Effector memory CD4-positive, alpha-beta T cell (primary cell): ENCODE data around the gene CFAP61.
"Not testable (repeated sequence)": the region's sequence is repeated elsewhere in the genome, so short reads cannot be mapped to it uniquely, and the experiment has no call there.

Experiments
- DNase-seq, 3 donors: peaks; one replicate each; pipeline ENCODE4 v3.0.0-alpha.2; 2020
- H3K27ac ChIP-seq: 2 replicates; pipeline ENCODE4 v1.7.0; 2013; ENCODE audit warnings: mild to moderate bottlenecking, low read length, moderate library complexity; ENCODE audit not compliant: insufficient read depth, poor library complexity, severe bottlenecking
- H3K27me3 ChIP-seq: replicated peaks from 2 replicates; pipeline ENCODE4 v1.7.0; 2013; ENCODE audit warnings: mild to moderate bottlenecking, low read length; ENCODE audit not compliant: insufficient read depth, control insufficient read depth, poor library complexity, severe bottlenecking
- H3K36me3 ChIP-seq: 2 replicates; pipeline ENCODE4 v1.7.0; 2013; ENCODE audit warnings: mild to moderate bottlenecking, low read length, moderate library complexity; ENCODE audit not compliant: control insufficient read depth, insufficient read depth
- H3K4me1 ChIP-seq: 2 replicates; pipeline ENCODE4 v1.7.0; 2013; ENCODE audit warnings: low read length, mild to moderate bottlenecking; ENCODE audit not compliant: control insufficient read depth, insufficient read depth, poor library complexity, severe bottlenecking
- H3K4me3 ChIP-seq: 2 replicates; pipeline ENCODE4 v1.7.0; 2013; ENCODE audit warnings: low read length, low read depth, mild to moderate bottlenecking; ENCODE audit not compliant: insufficient read depth, poor library complexity, severe bottlenecking
- H3K9me3 ChIP-seq: 2 replicates; pipeline ENCODE4 v1.7.0; 2013; ENCODE audit warnings: mild to moderate bottlenecking, low read length, moderate library complexity; ENCODE audit not compliant: control insufficient read depth

CFAP61 gene

DNA sequence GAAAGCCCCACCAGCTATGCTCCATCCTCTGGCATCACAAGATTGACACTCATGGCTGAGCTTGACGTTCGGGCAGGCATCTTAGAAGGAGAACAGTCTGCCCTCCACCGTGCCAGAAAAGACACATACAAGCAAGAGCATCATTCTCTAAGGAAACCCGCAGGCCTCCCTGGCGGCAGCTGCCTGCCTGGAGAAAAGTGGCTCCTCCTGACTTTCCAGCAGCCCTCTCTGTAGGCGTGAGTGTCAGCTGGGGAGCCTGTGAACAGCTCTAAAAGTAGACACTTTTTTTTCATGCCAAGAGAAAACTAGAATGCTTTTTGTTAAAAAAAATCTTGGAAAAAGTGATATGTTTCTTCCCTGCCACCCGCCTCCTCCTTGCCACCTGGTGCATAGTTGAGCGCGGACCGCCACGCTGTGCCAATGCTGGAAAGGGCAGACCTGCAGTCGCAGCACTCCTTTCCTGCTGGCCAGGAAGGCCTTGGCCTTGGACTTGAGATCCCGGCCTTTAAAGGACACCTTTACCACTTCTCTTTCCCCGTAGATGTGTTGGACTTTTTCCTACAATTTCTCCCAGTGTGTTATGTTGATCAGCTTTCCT is 285.9 kb downstream of the CFAP61 start:
- H3K4me1 ChIP-seq, result no peaks in the 10 kb centered on the region
- H3K27me3 ChIP-seq, result no peaks in the 10 kb centered on the region
- H3K9me3 ChIP-seq, result no peaks in the 10 kb centered on the region
- DNase-seq, result no peak
- H3K4me3 ChIP-seq, result no peak overlapping the region
- H3K36me3 ChIP-seq, result no peaks in the 10 kb centered on the region
- H3K27ac ChIP-seq, result no peak overlapping the region

DNA sequence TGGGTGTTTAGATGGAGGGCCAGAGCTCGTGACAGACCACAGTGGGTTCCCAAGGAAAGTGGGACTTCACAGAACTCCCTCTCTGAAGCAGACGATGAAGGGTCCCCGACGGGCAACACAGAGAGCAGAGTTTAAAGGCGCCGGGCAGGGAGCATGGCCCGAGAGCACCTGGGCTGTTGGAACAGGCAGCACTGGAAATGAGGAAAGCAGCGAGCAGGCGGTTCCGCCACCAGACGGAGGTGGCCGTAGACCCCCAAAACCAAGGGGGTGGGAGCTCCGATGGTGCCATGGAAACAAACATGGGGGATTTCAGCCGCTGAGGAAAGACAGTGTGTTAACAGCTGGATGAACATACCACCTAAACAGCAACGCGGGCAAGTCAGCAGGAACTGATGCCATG is 288.1 kb downstream of the CFAP61 start:
- no peak overlapping the region for H3K4me3 ChIP-seq
- no peak overlapping the region for H3K27ac ChIP-seq
- no peaks in the 10 kb centered on the region for H3K4me1 ChIP-seq
- no peaks in the 10 kb centered on the region for H3K36me3 ChIP-seq
- no peaks in the 10 kb centered on the region for H3K27me3 ChIP-seq
- DNase-seq, result no peak
- no peaks in the 10 kb centered on the region for H3K9me3 ChIP-seq

DNA sequence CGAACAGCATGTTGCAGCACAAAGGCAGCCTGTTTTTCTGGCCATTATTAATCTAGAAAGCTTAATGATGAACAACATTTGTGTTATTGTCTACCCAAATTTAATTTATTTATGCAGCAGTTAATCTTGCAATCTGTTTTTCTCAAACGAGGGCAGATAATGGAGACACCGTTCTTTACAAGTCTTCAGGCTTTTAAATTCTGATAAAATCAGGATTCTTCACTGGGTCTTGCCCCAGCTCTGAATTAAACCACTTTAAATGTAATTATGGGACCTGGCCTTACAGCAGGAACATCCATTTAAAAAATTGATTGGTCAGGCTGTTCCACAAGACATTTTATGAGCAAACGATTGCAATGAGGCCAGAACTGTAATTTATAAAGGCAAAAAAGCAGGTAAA is 289.0 kb downstream of the CFAP61 start:
- Histone ChIP-seq H3K4me1 (no peaks in the 10 kb centered on the region), H3K36me3 (no peaks in the 10 kb centered on the region), H3K9me3 (no peaks in the 10 kb centered on the region)

DNA sequence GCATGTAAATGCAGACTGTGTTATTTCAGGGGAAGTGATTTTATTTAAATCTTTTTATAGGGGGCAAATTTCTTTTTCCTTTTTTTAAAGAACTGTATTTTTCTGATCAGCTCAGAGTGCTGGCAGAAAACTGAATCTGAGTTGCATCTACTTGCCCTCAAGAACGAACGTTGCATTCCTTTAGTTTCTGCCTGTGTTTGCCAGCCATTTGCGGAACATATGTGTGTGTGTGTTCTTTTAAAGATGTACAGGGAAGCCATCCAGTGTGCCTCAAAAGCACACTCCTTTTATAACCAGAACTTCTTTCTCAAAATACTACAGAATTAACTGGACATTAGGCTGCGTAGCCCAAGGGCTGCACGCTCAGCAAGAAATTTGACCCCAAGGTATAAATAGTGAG is 289.7 kb downstream of the CFAP61 start:
- Histone ChIP-seq H3K36me3 (no peaks in the 10 kb centered on the region), H3K4me3 (no peak overlapping the region), H3K4me1 (no peaks in the 10 kb centered on the region), H3K9me3 (no peaks in the 10 kb centered on the region), H3K27me3 (no peaks in the 10 kb centered on the region), H3K27ac (no peak overlapping the region)
- no peak for DNase-seq

More for the DNA sequence above, 289.0 kb downstream of the CFAP61 start:
- Histone ChIP-seq H3K4me3 (no peak overlapping the region), H3K27ac (no peak overlapping the region), H3K27me3 (no peaks in the 10 kb centered on the region)
- DNase-seq, result no peak

DNA sequence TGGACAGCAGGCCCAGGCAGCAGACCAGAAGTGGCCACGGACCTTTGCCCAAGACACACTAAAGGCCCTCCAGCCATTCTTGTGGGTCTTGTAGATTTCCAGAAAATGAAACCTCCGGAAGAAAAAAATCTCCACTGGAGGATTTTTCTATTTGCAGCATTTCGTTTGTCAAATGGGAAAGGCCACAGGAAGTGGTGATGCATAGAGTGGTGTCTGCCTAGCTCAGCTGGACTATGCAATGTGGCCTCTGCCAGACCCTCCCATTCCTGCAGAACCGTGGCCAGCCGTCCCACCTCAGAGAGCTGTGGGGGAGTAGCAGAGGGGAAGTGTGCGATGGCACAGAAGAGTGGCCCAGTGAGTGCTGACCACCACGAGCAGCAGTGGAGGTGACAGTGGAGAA is 291.6 kb downstream of the CFAP61 start:
- no peak overlapping the region for H3K4me3 ChIP-seq
- no peak for DNase-seq
- H3K4me1 ChIP-seq, result no peaks in the 10 kb centered on the region
- no peaks in the 10 kb centered on the region for H3K36me3 ChIP-seq
- no peaks in the 10 kb centered on the region for H3K9me3 ChIP-seq
- H3K27ac ChIP-seq, result no peak overlapping the region
- H3K27me3 ChIP-seq, result no peaks in the 10 kb centered on the region

DNA sequence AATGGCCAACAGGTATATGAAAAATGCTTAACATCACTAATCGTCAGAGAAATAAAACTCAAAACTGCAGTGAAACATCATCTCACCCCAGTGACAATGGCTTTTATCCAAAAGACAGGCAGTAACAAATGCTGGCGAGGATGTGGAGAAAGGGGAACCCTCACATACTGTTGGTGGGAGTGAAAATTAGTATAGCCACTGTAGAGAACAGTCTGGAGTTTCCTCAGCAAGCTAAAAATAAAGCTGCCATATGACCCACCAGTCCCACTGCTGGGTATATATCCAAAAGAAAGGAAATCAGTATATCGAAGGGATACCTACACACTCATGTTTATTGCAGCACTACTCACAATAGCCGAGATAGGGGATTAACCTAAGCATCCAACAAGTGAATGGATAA is 292.1 kb downstream of the CFAP61 start:
- DNase-seq, result no peak
- no peaks in the 10 kb centered on the region for H3K4me1 ChIP-seq
- no peaks in the 10 kb centered on the region for H3K36me3 ChIP-seq
- H3K27ac ChIP-seq, result no peak overlapping the region
- no peak overlapping the region for H3K4me3 ChIP-seq
- no peaks in the 10 kb centered on the region for H3K27me3 ChIP-seq
- no peaks in the 10 kb centered on the region for H3K9me3 ChIP-seq

DNA sequence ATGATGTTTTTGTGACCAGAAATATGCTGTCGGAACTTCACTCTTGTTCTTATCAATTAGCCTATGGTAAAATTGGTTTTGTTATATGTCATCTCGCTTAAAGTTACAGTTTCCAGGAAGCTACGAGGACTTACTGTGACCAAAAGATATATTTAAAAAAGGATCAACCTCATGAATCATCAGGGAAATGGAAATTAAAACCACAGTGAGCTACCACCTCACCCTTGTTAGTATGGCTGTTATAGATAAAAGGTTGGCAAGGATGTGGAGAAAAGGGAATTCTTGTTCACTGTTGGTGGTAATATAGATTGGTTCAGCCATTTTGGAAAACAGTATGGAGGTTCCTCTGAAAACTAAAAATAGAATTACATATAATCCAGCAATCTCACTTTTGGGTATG is 301.2 kb downstream of the CFAP61 start:
- Histone ChIP-seq H3K9me3 (no peaks in the 10 kb centered on the region), H3K36me3 (no peaks in the 10 kb centered on the region), H3K27me3 (no peaks in the 10 kb centered on the region), H3K27ac (no peak overlapping the region), H3K4me1 (no peaks in the 10 kb centered on the region), H3K4me3 (no peak overlapping the region)
- no peak for DNase-seq

DNA sequence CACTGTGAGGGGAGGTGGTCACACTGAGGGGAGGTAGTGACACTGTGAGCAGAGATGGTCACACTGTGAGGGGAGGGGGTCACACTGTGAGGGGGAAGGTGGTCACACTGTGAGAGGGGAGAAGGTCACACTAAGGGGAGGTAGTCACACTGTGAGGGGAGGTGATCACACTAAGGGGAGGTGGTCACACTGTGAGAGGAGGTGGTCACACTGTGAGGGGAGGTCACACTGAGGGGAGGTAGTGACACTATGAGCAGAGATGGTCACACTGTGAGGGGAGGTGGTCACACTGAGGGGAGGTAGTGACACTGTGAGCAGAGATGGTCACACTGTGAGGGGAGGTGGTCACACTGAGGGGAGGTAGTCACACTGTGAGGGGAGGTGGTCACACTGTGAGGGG is 303.2 kb downstream of the CFAP61 start:
- not testable (repeated sequence) for H3K4me3 ChIP-seq, H3K27ac ChIP-seq, H3K36me3 ChIP-seq, H3K9me3 ChIP-seq, DNase-seq, H3K27me3 ChIP-seq, H3K4me1 ChIP-seq

DNA sequence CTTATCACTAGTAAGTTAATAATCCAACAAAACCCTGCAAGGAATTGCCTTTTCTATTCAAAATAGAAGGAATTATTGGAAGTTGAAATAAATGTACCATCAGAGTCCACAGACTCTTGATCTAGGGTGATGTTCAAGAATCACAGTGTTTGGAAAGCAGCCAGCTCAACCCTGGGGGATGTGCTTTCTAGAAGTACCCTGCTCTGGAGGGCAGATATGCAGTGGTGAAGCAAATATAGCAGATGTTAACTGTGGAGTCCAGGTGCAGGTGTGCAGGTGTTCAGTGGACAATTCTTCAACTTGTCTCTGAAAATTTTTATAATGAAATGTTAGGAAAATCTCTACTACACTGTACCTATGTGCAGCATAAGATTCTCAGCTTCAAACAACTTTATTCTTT is 306.5 kb downstream of the CFAP61 start:
- no peak overlapping the region for H3K27ac ChIP-seq
- H3K9me3 ChIP-seq, result no peaks in the 10 kb centered on the region
- peaks cover 4% of the 10 kb centered on the region for H3K27me3 ChIP-seq
- peaks cover 4% of the 10 kb centered on the region for H3K4me1 ChIP-seq
- no peak for DNase-seq
- H3K4me3 ChIP-seq, result no peak overlapping the region
- no peaks in the 10 kb centered on the region for H3K36me3 ChIP-seq

DNA sequence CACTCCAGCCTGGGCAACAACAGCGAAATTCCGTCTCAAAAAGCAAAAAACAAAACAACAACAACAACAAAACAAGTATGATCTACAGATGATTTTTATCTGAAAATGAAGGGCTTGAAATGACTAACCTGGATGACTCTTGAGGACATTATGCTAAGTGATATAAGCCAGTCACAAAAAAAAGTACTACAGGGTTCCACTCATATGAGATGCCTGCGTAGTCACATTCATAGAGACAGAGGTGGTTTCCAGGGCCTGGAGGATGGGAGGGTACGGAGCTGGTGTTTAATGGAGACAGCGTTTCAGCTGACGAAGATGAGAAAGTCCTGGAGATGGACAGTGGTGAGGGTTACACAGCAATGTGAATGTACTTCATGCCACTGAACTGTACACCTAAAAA is 307.3 kb downstream of the CFAP61 start:
- peaks cover 4% of the 10 kb centered on the region for H3K27me3 ChIP-seq
- DNase-seq, result no peak
- H3K27ac ChIP-seq, result no peak overlapping the region
- no peaks in the 10 kb centered on the region for H3K9me3 ChIP-seq
- no peak overlapping the region for H3K4me3 ChIP-seq
- peaks cover 4% of the 10 kb centered on the region for H3K4me1 ChIP-seq
- no peaks in the 10 kb centered on the region for H3K36me3 ChIP-seq

DNA sequence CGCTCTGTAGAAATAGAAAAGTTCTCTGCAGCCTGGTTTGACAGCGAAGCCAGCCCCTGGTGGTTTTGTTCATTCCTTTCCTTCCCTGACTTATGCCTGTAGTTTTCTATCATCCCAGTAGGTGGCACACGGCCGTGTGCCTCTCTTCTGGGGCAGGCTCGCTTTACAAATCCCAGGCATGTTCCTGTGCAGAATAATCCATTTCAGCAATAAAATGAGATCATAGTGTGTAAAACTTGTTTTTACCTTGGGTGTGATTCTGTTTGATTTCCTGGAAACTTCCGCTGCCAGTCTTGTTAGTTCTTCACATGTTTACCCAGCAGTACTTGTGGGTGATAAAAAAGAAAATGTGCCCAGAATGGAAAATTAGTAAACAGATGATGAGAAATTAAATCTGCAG is 308.1 kb downstream of the CFAP61 start:
- H3K4me1 ChIP-seq, result peaks cover 4% of the 10 kb centered on the region
- no peak for DNase-seq
- no peak overlapping the region for H3K27ac ChIP-seq
- H3K9me3 ChIP-seq, result no peaks in the 10 kb centered on the region
- H3K27me3 ChIP-seq, result peaks cover 4% of the 10 kb centered on the region
- no peaks in the 10 kb centered on the region for H3K36me3 ChIP-seq
- no peak overlapping the region for H3K4me3 ChIP-seq
